Karpas-422 (cell line): ENCODE results near the gene PRKG2. TPM values are rescaled to one million over a fixed set of nuclear protein-coding genes. Genes with fewer than 3 reads are reported as not detected.
A peak's percentile ranks its signal among the peaks of the same experiment; 100 is the strongest.

Experiments used
- DNase-seq: peaks from one replicate; pipeline ENCODE4 v3.0.0-alpha.2; 2015
- H2AFZ ChIP-seq: fragments of 200-600 bp; sonication (generic); 2 replicates; pipeline ENCODE4 v1.6.1; 2014; ENCODE audit warnings: antibody characterized with exemption, low read length, mixed read lengths
- H3K27ac ChIP-seq: fragments of 200-600 bp; sonication (generic); 2 replicates; pipeline ENCODE4 v1.5.1; 2014; ENCODE audit warnings: mild to moderate bottlenecking, low read length, moderate library complexity
- H3K27me3 ChIP-seq: fragments of 200-600 bp; sonication (generic); 2 replicates; pipeline ENCODE4 v1.6.1; 2014; ENCODE audit warnings: low read length, mixed read lengths
- H3K36me3 ChIP-seq: fragments of 200-600 bp; sonication (generic); 2 replicates; pipeline ENCODE4 v1.6.1; 2014; ENCODE audit warnings: low read length, mixed read lengths; ENCODE audit not compliant: insufficient read depth
- H3K4me1 ChIP-seq: fragments of 200-600 bp; sonication (generic); 2 replicates; pipeline ENCODE4 v1.6.1; 2014; ENCODE audit warnings: mild to moderate bottlenecking, low read length, mixed read lengths
- H3K4me2 ChIP-seq: fragments of 200-600 bp; sonication (generic); 2 replicates; pipeline ENCODE4 v1.6.1; 2014; ENCODE audit warnings: low read length, low read depth, mild to moderate bottlenecking; ENCODE audit not compliant: poor library complexity, severe bottlenecking
- H3K4me3 ChIP-seq: fragments of 200-600 bp; sonication (generic); 2 replicates; pipeline ENCODE4 v1.5.1; 2014; ENCODE audit warnings: mild to moderate bottlenecking, antibody characterized with exemption, low read length, mixed read lengths
- H3K79me2 ChIP-seq: fragments of 200-600 bp; sonication (generic); 2 replicates; pipeline ENCODE4 v1.6.1; 2014; ENCODE audit warnings: mild to moderate bottlenecking, low read length, mixed read lengths
- H3K9ac ChIP-seq: fragments of 200-600 bp; sonication (generic); 2 replicates; pipeline ENCODE4 v1.6.0; 2014; ENCODE audit warnings: low read length
- H3K9me2 ChIP-seq: fragments of 200-600 bp; sonication (generic), shearing (Covaris generic); replicated peaks from 2 replicates; pipeline ENCODE4 v1.6.0; 2014; ENCODE audit warnings: mild to moderate bottlenecking, low read length, moderate library complexity; ENCODE audit not compliant: insufficient read depth
- H3K9me3 ChIP-seq: fragments of 300-700, 200-600 bp; sonication (generic); 2 replicates; pipeline ENCODE4 v1.6.1; 2014; ENCODE audit warnings: low read length, mixed read lengths
- H4K20me1 ChIP-seq: fragments of 200-600 bp; sonication (generic); 2 replicates; pipeline ENCODE4 v1.6.1; 2014; ENCODE audit warnings: mild to moderate bottlenecking, antibody characterized with exemption, low read length, low read depth; ENCODE audit not compliant: insufficient read depth
- total RNA-seq: library from RNA; depleted of rRNA; stranded (reverse); fragments of >200 nt; shearing (Covaris generic); gene quantifications from 2 replicates; pipeline ENCODE4 v1.2.3, GENCODE V29; 2014; ENCODE audit warnings: low replicate concordance

The PRKG2 gene
- total RNA-seq, 1 experiment from 2014 or later = not detected

DNA sequence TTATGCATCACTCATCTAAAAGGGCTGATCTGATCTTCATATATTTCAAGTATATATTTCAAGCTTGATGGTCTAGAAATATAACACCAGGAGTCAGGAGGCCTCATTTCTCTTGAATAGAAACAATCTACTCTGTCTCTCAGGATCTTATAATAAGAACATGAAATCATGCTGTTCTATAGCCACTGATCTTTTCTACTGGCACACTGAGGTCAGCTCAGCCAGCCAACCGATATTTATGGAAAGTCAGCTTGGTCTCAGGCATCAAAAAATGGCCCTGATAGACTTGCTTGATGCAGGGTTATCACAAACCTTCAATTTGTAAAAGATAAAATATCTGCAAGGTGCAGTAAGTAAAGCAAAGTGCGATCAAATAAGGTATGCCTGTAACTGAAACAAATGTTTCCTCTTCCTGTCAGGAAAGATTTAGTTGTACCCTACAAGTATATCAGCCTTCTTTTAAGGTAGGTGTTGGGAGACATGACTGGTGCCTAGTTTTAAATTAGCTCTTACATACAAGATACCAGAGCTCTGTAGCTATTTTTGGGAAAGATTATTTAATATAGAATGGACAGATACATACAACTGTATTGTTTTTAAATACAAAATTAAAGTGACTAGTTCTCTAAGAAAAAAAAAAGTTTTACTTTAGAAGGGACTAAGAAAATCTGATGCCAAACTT is 121.2 kb downstream of the PRKG2 start:
- Histone ChIP-seq H3K9me3 (no peaks in the 10 kb centered on the region), H3K9me2 (no peaks in the 10 kb centered on the region), H3K27me3 (no peaks in the 10 kb centered on the region), H3K36me3 (no peaks in the 10 kb centered on the region), H3K27ac (no peak overlapping the region), H3K4me3 (no peak overlapping the region), H3K79me2 (no peaks in the 10 kb centered on the region), H4K20me1 (no peaks in the 10 kb centered on the region), H3K4me2 (no peak overlapping the region), H3K9ac (no peak overlapping the region), H2AFZ (no peak overlapping the region), H3K4me1 (no peaks in the 10 kb centered on the region)
- DNase-seq = no peak

DNA sequence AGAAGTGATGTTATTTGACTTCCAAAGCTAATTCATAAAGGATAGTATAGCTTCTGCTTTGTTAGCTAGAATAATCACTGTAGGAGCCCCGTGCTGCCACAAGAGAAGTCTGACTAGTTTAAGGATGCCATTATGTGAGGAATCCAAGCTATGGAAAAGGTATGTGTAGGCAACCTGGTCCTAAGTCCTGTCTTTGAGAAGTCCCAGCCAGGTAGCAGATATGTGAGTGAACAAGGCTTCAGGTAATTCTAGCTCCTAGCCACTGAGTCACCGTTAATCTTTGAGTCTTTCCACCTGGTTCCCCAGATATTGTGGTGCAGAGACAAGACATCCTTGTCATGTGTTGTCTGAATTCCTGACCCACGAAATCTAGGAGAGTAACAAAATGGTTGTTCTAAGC is 129.0 kb downstream of the PRKG2 start:
- Histone ChIP-seq H3K4me1 (no peaks in the 10 kb centered on the region), H3K4me2 (no peak overlapping the region), H3K79me2 (no peaks in the 10 kb centered on the region), H3K36me3 (no peaks in the 10 kb centered on the region), H3K9me2 (no peaks in the 10 kb centered on the region), H3K9ac (no peak overlapping the region), H4K20me1 (no peaks in the 10 kb centered on the region), H3K4me3 (no peak overlapping the region), H3K27ac (no peak overlapping the region), H3K27me3 (no peaks in the 10 kb centered on the region), H3K9me3 (no peaks in the 10 kb centered on the region), H2AFZ (no peak overlapping the region)
- no peak for DNase-seq

DNA sequence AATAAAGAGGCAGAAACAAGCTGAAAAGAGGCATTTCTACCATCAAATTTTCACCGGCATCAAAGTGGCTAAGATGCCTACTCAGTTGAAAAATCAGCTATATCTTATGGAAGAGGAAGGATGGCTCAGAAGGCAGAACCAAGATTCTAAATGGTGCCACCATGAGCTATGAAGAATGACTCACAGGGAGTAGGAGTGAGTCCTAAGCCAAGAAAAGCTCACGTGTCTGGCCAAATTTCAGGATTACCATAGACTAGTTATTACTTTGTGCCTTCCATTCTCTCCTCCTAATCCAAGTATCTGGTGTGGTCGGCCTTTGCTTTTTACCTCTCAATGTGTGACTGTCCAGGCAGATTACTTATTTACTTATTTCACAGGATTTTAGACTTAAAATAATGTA is 129.7 kb downstream of the PRKG2 start:
- H3K4me1 ChIP-seq = no peaks in the 10 kb centered on the region
- H3K27me3 ChIP-seq = no peaks in the 10 kb centered on the region
- no peaks in the 10 kb centered on the region for H3K36me3 ChIP-seq
- no peak overlapping the region for H3K27ac ChIP-seq
- H4K20me1 ChIP-seq = no peaks in the 10 kb centered on the region
- H3K4me2 ChIP-seq = no peak overlapping the region
- no peaks in the 10 kb centered on the region for H3K9me2 ChIP-seq
- H2AFZ ChIP-seq = no peak overlapping the region
- no peak overlapping the region for H3K4me3 ChIP-seq
- no peak overlapping the region for H3K9ac ChIP-seq
- no peaks in the 10 kb centered on the region for H3K79me2 ChIP-seq
- no peak for DNase-seq
- H3K9me3 ChIP-seq = no peaks in the 10 kb centered on the region

DNA sequence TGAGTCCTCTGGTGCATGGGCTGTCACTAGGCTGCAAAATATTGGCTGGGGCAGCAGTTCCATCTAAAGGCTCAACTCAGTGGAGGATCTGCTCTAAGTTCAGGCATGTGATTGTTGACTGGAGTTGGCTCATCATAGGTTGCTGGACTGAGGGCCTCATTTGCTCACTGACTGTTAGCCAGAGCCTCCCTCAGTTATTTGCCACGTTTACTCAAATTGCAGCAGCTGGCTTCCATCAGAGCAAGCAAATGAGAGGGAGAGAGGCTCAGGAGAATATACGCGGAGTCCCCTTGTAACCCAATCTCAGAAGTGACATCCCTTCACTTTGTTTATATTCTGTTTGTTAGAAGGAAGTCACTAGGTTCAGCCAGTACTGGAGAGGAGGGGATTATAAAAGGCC is 130.4 kb downstream of the PRKG2 start:
- Histone ChIP-seq H3K79me2 (no peaks in the 10 kb centered on the region), H4K20me1 (no peaks in the 10 kb centered on the region), H3K27ac (no peak overlapping the region), H2AFZ (no peak overlapping the region), H3K27me3 (no peaks in the 10 kb centered on the region), H3K36me3 (no peaks in the 10 kb centered on the region), H3K9ac (no peak overlapping the region), H3K4me1 (no peaks in the 10 kb centered on the region), H3K4me2 (no peak overlapping the region), H3K9me2 (no peaks in the 10 kb centered on the region), H3K4me3 (no peak overlapping the region), H3K9me3 (no peaks in the 10 kb centered on the region)
- no peak for DNase-seq

DNA sequence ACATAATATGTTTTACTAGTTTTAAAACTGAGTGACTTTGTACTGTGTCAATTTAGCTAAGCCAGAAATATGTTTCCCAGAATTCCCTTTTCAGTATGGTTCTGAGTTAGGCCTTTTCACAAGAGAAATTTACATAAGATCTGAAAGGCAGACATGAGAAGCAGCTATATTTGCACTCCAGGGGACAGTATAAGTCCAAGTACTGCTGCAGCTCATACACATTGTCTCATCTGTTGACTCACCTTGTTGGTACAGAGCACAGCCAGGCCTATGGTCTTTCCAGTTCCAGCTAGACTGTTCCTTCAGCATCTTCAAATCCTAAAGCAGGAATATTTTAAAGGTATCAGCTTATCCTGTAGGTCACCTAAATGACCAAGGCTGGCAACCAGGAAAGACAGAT is 131.0 kb downstream of the PRKG2 start:
- H3K79me2 ChIP-seq = no peaks in the 10 kb centered on the region
- H3K4me2 ChIP-seq = no peak overlapping the region
- H3K4me3 ChIP-seq = no peak overlapping the region
- H2AFZ ChIP-seq = no peak overlapping the region
- no peaks in the 10 kb centered on the region for H3K4me1 ChIP-seq
- H3K27me3 ChIP-seq = no peaks in the 10 kb centered on the region
- H3K9me2 ChIP-seq = no peaks in the 10 kb centered on the region
- no peak overlapping the region for H3K9ac ChIP-seq
- no peak overlapping the region for H3K27ac ChIP-seq
- H4K20me1 ChIP-seq = no peaks in the 10 kb centered on the region
- no peak for DNase-seq
- H3K36me3 ChIP-seq = no peaks in the 10 kb centered on the region
- no peaks in the 10 kb centered on the region for H3K9me3 ChIP-seq

DNA sequence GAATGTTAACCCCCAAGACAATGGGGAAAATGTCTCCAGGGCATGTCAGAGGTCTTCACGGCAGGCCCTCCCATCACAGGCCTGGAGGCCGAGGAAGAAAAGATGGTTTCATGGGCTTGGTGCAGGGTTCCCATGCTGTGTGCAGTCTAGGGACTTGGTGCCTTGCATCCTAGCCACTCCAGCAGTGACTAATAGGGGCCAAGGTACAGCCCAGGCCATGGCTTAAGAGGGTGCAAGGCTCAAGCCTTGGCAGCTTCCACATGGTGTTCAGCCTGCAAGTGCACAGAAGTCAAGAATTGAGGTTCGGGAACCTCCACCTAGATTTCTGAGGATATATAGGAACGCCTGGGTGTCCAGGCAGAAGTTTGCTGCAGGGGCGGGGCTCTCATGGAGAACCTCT is 133.9 kb downstream of the PRKG2 start:
- no peaks in the 10 kb centered on the region for H3K9me2 ChIP-seq
- H3K4me2 ChIP-seq = no peak overlapping the region
- no peaks in the 10 kb centered on the region for H3K27me3 ChIP-seq
- H3K27ac ChIP-seq = no peak overlapping the region
- H3K9ac ChIP-seq = no peak overlapping the region
- H4K20me1 ChIP-seq = no peaks in the 10 kb centered on the region
- H3K79me2 ChIP-seq = no peaks in the 10 kb centered on the region
- no peaks in the 10 kb centered on the region for H3K36me3 ChIP-seq
- DNase-seq = no peak
- H3K4me3 ChIP-seq = no peak overlapping the region
- H2AFZ ChIP-seq = no peak overlapping the region
- H3K9me3 ChIP-seq = no peaks in the 10 kb centered on the region
- H3K4me1 ChIP-seq = no peaks in the 10 kb centered on the region

DNA sequence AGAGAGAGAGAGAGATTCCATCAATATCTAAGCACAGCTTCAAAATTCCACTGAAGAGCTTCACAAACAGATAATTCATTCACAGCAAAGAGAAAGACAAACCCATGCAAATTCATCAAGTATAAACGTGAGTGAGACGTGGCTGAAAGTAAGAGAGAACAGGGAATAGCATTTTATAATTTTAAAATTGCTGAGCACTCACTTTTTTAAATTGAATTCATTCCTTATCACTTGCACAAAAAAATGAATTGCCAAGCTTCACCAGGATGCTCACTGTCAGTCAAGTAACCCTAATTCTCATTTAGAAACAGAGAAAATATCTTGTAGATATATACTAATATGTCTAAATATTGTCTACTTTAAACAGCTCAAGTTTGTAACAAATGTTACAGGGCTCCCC is 144.0 kb downstream of the PRKG2 start:
- no peak overlapping the region for H3K4me2 ChIP-seq
- H3K36me3 ChIP-seq = no peaks in the 10 kb centered on the region
- no peak for DNase-seq
- no peaks in the 10 kb centered on the region for H3K79me2 ChIP-seq
- no peak overlapping the region for H3K9ac ChIP-seq
- H3K9me3 ChIP-seq = no peaks in the 10 kb centered on the region
- no peaks in the 10 kb centered on the region for H4K20me1 ChIP-seq
- no peak overlapping the region for H3K27ac ChIP-seq
- no peaks in the 10 kb centered on the region for H3K9me2 ChIP-seq
- H3K27me3 ChIP-seq = no peaks in the 10 kb centered on the region
- no peaks in the 10 kb centered on the region for H3K4me1 ChIP-seq
- H2AFZ ChIP-seq = no peak overlapping the region
- H3K4me3 ChIP-seq = no peak overlapping the region

DNA sequence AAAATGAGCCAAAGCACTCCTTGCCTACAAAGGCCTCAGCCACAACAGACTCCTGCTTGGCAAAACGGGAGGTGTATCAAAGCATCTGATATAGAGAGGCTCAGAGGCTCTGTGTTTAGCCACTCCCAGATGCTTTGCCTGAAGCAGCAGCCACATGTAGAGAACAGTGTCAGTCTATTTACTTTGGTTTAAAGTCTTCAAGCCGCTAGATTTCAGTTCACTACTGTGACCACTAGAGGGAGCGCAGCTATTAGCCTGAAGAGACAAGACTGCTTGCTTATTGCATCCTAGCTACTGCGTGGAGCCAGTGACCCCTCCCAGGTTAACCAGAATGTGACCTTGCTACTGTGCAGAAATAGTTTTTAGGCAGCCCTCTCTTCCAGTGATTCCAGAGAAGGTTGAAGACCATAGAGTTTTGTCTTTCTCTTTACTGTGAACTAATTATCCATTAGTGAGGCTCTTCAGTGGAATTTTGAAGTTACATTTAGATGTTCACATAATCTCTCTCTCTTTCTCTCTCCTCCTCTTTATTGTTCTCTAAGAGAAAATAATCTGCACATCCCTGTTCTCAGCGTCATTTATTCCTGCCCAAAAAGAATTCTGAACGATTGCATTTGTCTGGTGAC is 145.2 kb downstream of the PRKG2 start:
- H3K27ac ChIP-seq = no peak overlapping the region
- H3K36me3 ChIP-seq = no peaks in the 10 kb centered on the region
- no peaks in the 10 kb centered on the region for H3K79me2 ChIP-seq
- no peaks in the 10 kb centered on the region for H3K9me2 ChIP-seq
- H3K27me3 ChIP-seq = no peaks in the 10 kb centered on the region
- no peak overlapping the region for H3K4me3 ChIP-seq
- no peaks in the 10 kb centered on the region for H3K4me1 ChIP-seq
- no peak overlapping the region for H2AFZ ChIP-seq
- no peak overlapping the region for H3K9ac ChIP-seq
- H4K20me1 ChIP-seq = no peaks in the 10 kb centered on the region
- DNase-seq = peak; percentile 84
- no peaks in the 10 kb centered on the region for H3K9me3 ChIP-seq
- no peak overlapping the region for H3K4me2 ChIP-seq
